ENCODE measurements around the gene PRKCQ. TPM values are rescaled to one million over a fixed set of nuclear protein-coding genes. Genes with fewer than 3 reads are reported as not detected.
A peak's percentile ranks its signal among the peaks of the same experiment; 100 is the strongest.

The PRKCQ gene
- total RNA-seq, 2 experiments from 2014 or later = 49.5 to 53.0 TPM

GRCh38 chr10:6607778-6608177 lies 27.7 kb upstream of the PRKCQ start:
- H3K4me3 Mint-ChIP-seq = peak overlapping the region; percentile 65
- H3K27me3 Mint-ChIP-seq (ENCODE audit: low read depth) = no peaks in the 10 kb centered on the region
- CTCF ChIA-PET = interaction anchor here (0.6 to 2.2 kb wide), 11 partner anchors 15 to 421 kb away, joined by 3 to 11 read pairs (median 5); partner anchors contain the start of gene PRKCQ
- DNase-seq = no peak
- intact Hi-C loops (cut with micrococcal nuclease) = loop anchor here (1.0 kb wide), 1 partner anchor 8 kb away; no protein-coding TSS in a partner anchor
- H3K4me1 Mint-ChIP-seq (ENCODE audit: low read depth) = peaks cover 72% of the 10 kb centered on the region
- H3K36me3 Mint-ChIP-seq (ENCODE audit: low read depth) = peaks cover 34% of the 10 kb centered on the region
- H3K27ac Mint-ChIP-seq = peak overlapping the region; percentile 94
- H3K9me3 Mint-ChIP-seq = peaks cover 6% of the 10 kb centered on the region

- intact Hi-C loops (cut with micrococcal nuclease) = loop anchor here (1.0 kb wide), 1 partner anchor 8 kb away; no protein-coding TSS in a partner anchor
- CTCF ChIA-PET = interaction anchor here (0.6 to 2.2 kb wide), 12 partner anchors 11 to 422 kb away, joined by 3 to 11 read pairs (median 5); partner anchors contain the start of gene PRKCQ
- H3K9me3 Mint-ChIP-seq = peaks cover 6% of the 10 kb centered on the region
- H3K4me3 Mint-ChIP-seq = peak overlapping the region; percentile 65
- peak overlapping the region; percentile 94 for H3K27ac Mint-ChIP-seq
- no peaks in the 10 kb centered on the region for H3K27me3 Mint-ChIP-seq (ENCODE audit: low read depth)
- DNase-seq = peak; percentile 80
- peaks cover 72% of the 10 kb centered on the region for H3K4me1 Mint-ChIP-seq (ENCODE audit: low read depth)
- peaks cover 32% of the 10 kb centered on the region for H3K36me3 Mint-ChIP-seq (ENCODE audit: low read depth)
Observed at GRCh38 chr10:6607182-6607581, 27.1 kb upstream of the PRKCQ start.

- H3K9me3 Mint-ChIP-seq = peaks cover 5% of the 10 kb centered on the region
- peaks cover 27% of the 10 kb centered on the region for H3K36me3 Mint-ChIP-seq (ENCODE audit: low read depth)
- no peak for DNase-seq
- CTCF ChIA-PET = interaction anchor here (0.6 to 4.6 kb wide), 7 partner anchors 22 to 197 kb away, joined by 3 to 50 read pairs (median 3); partner anchors contain the start of gene PRKCQ
- no peaks in the 10 kb centered on the region for H3K27me3 Mint-ChIP-seq (ENCODE audit: low read depth)
- intact Hi-C loops (cut with micrococcal nuclease) = no loop called here
- no peak overlapping the region for H3K4me3 Mint-ChIP-seq
- no peak overlapping the region for H3K27ac Mint-ChIP-seq
- H3K4me1 Mint-ChIP-seq (ENCODE audit: low read depth) = peaks cover 72% of the 10 kb centered on the region
Observed at GRCh38 chr10:6603142-6604125, 23.4 kb upstream of the PRKCQ start.

- no peak for DNase-seq
- Mint-ChIP-seq H3K4me3 (no peak overlapping the region), H3K27ac (peak overlapping the region; percentile 81), H3K9me3 (peaks cover 5% of the 10 kb centered on the region), H3K4me1 (ENCODE audit: low read depth) (peaks cover 71% of the 10 kb centered on the region), H3K27me3 (ENCODE audit: low read depth) (no peaks in the 10 kb centered on the region), H3K36me3 (ENCODE audit: low read depth) (peaks cover 23% of the 10 kb centered on the region)
- intact Hi-C loops (cut with micrococcal nuclease) = no loop called here
- CTCF ChIA-PET = interaction anchor here (0.6 to 4.6 kb wide), 9 partner anchors 10 to 197 kb away, joined by 3 to 50 read pairs (median 3); partner anchors contain the start of gene PRKCQ
Observed at GRCh38 chr10:6602700-6603084, 22.6 kb upstream of the PRKCQ start.

- intact Hi-C loops (cut with micrococcal nuclease) = no loop called here
- Mint-ChIP-seq H3K9me3 (peaks cover 5% of the 10 kb centered on the region), H3K27me3 (ENCODE audit: low read depth) (no peaks in the 10 kb centered on the region), H3K36me3 (ENCODE audit: low read depth) (peaks cover 18% of the 10 kb centered on the region), H3K27ac (peak overlapping the region; percentile 81), H3K4me3 (no peak overlapping the region), H3K4me1 (ENCODE audit: low read depth) (peaks cover 71% of the 10 kb centered on the region)
- no peak for DNase-seq
- CTCF ChIA-PET = interaction anchor here (0.9 to 4.6 kb wide), 10 partner anchors 9 to 68 kb away, joined by 3 to 50 read pairs (median 4); partner anchors contain the start of gene PRKCQ
Observed at GRCh38 chr10:6602026-6602699, 22.1 kb upstream of the PRKCQ start.

- peak; percentile 66 for DNase-seq
- CTCF ChIA-PET = interaction anchor here (0.6 to 4.6 kb wide), 12 partner anchors 9 to 69 kb away, joined by 3 to 50 read pairs (median 3); partner anchors contain the start of gene PRKCQ
- Mint-ChIP-seq H3K9me3 (peaks cover 5% of the 10 kb centered on the region), H3K27me3 (ENCODE audit: low read depth) (no peaks in the 10 kb centered on the region), H3K36me3 (ENCODE audit: low read depth) (peaks cover 12% of the 10 kb centered on the region), H3K4me1 (ENCODE audit: low read depth) (peaks cover 71% of the 10 kb centered on the region), H3K4me3 (peak overlapping the region; percentile 51), H3K27ac (peak overlapping the region; percentile 88)
- intact Hi-C loops (cut with micrococcal nuclease) = loop anchor here (1.0 to 2.0 kb wide), 3 partner anchors 65 to 184 kb away; no protein-coding TSS in a partner anchor
Observed at GRCh38 chr10:6601246-6601805, 21.2 kb upstream of the PRKCQ start.

- Mint-ChIP-seq H3K4me3 (peak overlapping the region; percentile 52), H3K27me3 (ENCODE audit: low read depth) (no peaks in the 10 kb centered on the region), H3K4me1 (ENCODE audit: low read depth) (peaks cover 70% of the 10 kb centered on the region), H3K36me3 (ENCODE audit: low read depth) (peaks cover 10% of the 10 kb centered on the region), H3K27ac (peak overlapping the region; percentile 88), H3K9me3 (peaks cover 5% of the 10 kb centered on the region)
- intact Hi-C loops (cut with micrococcal nuclease) = loop anchor here (1.0 to 2.0 kb wide), 4 partner anchors 8 to 127 kb away; no protein-coding TSS in a partner anchor
- CTCF ChIA-PET = interaction anchor here (0.8 to 4.6 kb wide), 9 partner anchors 8 to 67 kb away, joined by 3 to 50 read pairs (median 4); partner anchors contain the start of gene PRKCQ
- peak; percentile 43 for DNase-seq
Observed at GRCh38 chr10:6600224-6600987, 20.3 kb upstream of the PRKCQ start.

GRCh38 chr10:6598679-6599078 lies 18.6 kb upstream of the PRKCQ start:
- Mint-ChIP-seq H3K9me3 (peaks cover 5% of the 10 kb centered on the region), H3K36me3 (ENCODE audit: low read depth) (peaks cover 10% of the 10 kb centered on the region), H3K4me3 (peak overlapping the region; percentile 33), H3K27ac (peak overlapping the region; percentile 88), H3K4me1 (ENCODE audit: low read depth) (peaks cover 80% of the 10 kb centered on the region), H3K27me3 (ENCODE audit: low read depth) (no peaks in the 10 kb centered on the region)
- intact Hi-C loops (cut with micrococcal nuclease) = loop anchor here (1.0 to 10.0 kb wide), 3 partner anchors 9 to 784 kb away; partner anchors contain the start of gene GDI2
- CTCF ChIA-PET = interaction anchor here (1.5 to 1.7 kb wide), 2 partner anchors 18 to 47 kb away, joined by 4 to 6 read pairs; no protein-coding TSS in a partner anchor
- DNase-seq = no peak

- intact Hi-C loops (cut with micrococcal nuclease) = loop anchor here (5.0 to 10.0 kb wide), 2 partner anchors 545 to 783 kb away; partner anchors contain the start of gene GDI2
- peaks cover 5% of the 10 kb centered on the region for H3K9me3 Mint-ChIP-seq
- H3K27ac Mint-ChIP-seq = peak overlapping the region; percentile 91
- H3K4me1 Mint-ChIP-seq (ENCODE audit: low read depth) = peaks cover 85% of the 10 kb centered on the region
- peaks cover 10% of the 10 kb centered on the region for H3K36me3 Mint-ChIP-seq (ENCODE audit: low read depth)
- DNase-seq = no peak
- H3K27me3 Mint-ChIP-seq (ENCODE audit: low read depth) = no peaks in the 10 kb centered on the region
- peak overlapping the region; percentile 10 for H3K4me3 Mint-ChIP-seq
- CTCF ChIA-PET = interaction anchor here (0.7 to 1.7 kb wide), 3 partner anchors 9 to 150 kb away, joined by 3 to 6 read pairs (median 3); no protein-coding TSS in a partner anchor
Observed at GRCh38 chr10:6597478-6597877, 17.4 kb upstream of the PRKCQ start.

GRCh38 chr10:6595499-6595898 lies 15.4 kb upstream of the PRKCQ start:
- Mint-ChIP-seq H3K36me3 (ENCODE audit: low read depth) (peaks cover 15% of the 10 kb centered on the region), H3K9me3 (peaks cover 5% of the 10 kb centered on the region), H3K27me3 (ENCODE audit: low read depth) (no peaks in the 10 kb centered on the region), H3K4me3 (peak overlapping the region; percentile 70), H3K27ac (peak overlapping the region; percentile 91), H3K4me1 (ENCODE audit: low read depth) (peaks cover 87% of the 10 kb centered on the region)
- no peak for DNase-seq
- CTCF ChIA-PET = interaction anchor here (0.7 to 2.4 kb wide), 3 partner anchors 9 to 14 kb away, joined by 3 to 7 read pairs (median 6); no protein-coding TSS in a partner anchor
- intact Hi-C loops (cut with micrococcal nuclease) = loop anchor here (5.0 to 10.0 kb wide), 2 partner anchors 543 to 781 kb away; partner anchors contain the start of gene GDI2
